HepG2 (cell line): ENCODE measurements around the gene CEBPA. TPM values are rescaled to one million over a fixed set of nuclear protein-coding genes. Genes with fewer than 3 reads are reported as not detected.

Source experiments
- AGO1 ChIP-seq: fragments of 200-400 bp; formaldehyde crosslinking; IDR thresholded peaks from 2 replicates; pipeline ENCODE4 v1.6.1; 2017; ENCODE audit warnings: mild to moderate bottlenecking, low read depth, low read length, moderate library complexity; ENCODE audit not compliant: poor library complexity, severe bottlenecking
- AHR ChIP-seq: IDR thresholded peaks from 2 replicates; pipeline ENCODE4 v1.6.1; 2018; ENCODE audit warnings: missing genetic modification reagents, missing compliant biosample characterization
- CC2D1A ChIP-seq: sonication (generic); formaldehyde crosslinking; IDR thresholded peaks from 2 replicates; pipeline ENCODE4 v1.8.1; 2023; ENCODE audit warnings: mild to moderate bottlenecking, missing genetic modification reagents
- CEBPG ChIP-seq: IDR thresholded peaks from 2 replicates; pipeline ENCODE4 v1.6.1; 2016
- KLF16 ChIP-seq, 2 experiments: sonication (generic) in 1 of 2; formaldehyde crosslinking in 1 of 2; IDR thresholded peaks; 2 replicates each; pipeline versions ENCODE4 v1.6.1 to v1.8.0; 2016 to 2023; ENCODE audit warnings: missing genetic modification reagents in 2 of 2, missing compliant biosample characterization in 1 of 2
- MLLT10 ChIP-seq: sonication (generic); formaldehyde crosslinking; IDR thresholded peaks from 2 replicates; pipeline ENCODE4 v1.4.0; 2020; ENCODE audit warnings: missing genetic modification reagents
- POLR2AphosphoS5 ChIP-seq: IDR thresholded peaks from 2 replicates; pipeline ENCODE4 v1.6.1; 2012; ENCODE audit warnings: low read depth, low read length
- TGIF2 ChIP-seq: IDR thresholded peaks from 2 replicates; pipeline ENCODE4 v1.6.1; 2016; ENCODE audit warnings: control low read depth, missing compliant biosample characterization
- ZBTB33 ChIP-seq: sonication (generic); formaldehyde crosslinking; IDR thresholded peaks from 2 replicates; pipeline ENCODE4 v1.4.0; 2020; ENCODE audit warnings: missing genetic modification reagents
- ZBTB7A ChIP-seq: sonication (generic); formaldehyde crosslinking; IDR thresholded peaks from 2 replicates; pipeline ENCODE4 v1.8.0; 2022; ENCODE audit warnings: mild to moderate bottlenecking, missing genetic modification reagents
- ZC3H4 ChIP-seq: sonication (generic); formaldehyde crosslinking; IDR thresholded peaks from 2 replicates; pipeline ENCODE4 v1.4.0; 2020; ENCODE audit warnings: missing genetic modification reagents, borderline replicate concordance
- ZFYVE20 ChIP-seq: sonication (generic); formaldehyde crosslinking; IDR thresholded peaks from 2 replicates; pipeline ENCODE4 v1.8.0; 2023; ENCODE audit warnings: low read depth, mild to moderate bottlenecking, moderate library complexity, missing genetic modification reagents, borderline replicate concordance
- ZNF687 ChIP-seq: sonication (generic); formaldehyde crosslinking; IDR thresholded peaks from 2 replicates; pipeline ENCODE4 v1.5.1; 2020; ENCODE audit warnings: mild to moderate bottlenecking, missing genetic modification reagents, moderate library complexity
- polyA plus RNA-seq, 8 experiments: library from polyadenylated mRNA; depleted of rRNA in 3 of 8; stranded (reverse) in 7 of 8; unstranded in 1 of 8; fragments of >200 nt; fragmentation: Illumina TruSeq in 4 of 8; extraction: Trizol in 4 of 8; gene quantifications; 2 replicates each; pipeline versions ENCODE4 v1.2.1 to v1.2.3, GENCODE V29; 2011 to 2016; ENCODE audit warnings: low read depth in 4 of 8, missing spikeins in 1 of 8, mixed read lengths in 1 of 8; ENCODE audit not compliant: insufficient read depth in 1 of 8
- total RNA-seq, 5 experiments: library from RNA; depleted of rRNA; stranded (reverse); fragments of >200 nt; fragmentation: Illumina TruSeq; extraction: Trizol; gene quantifications; 2 replicates each; pipeline ENCODE4 v1.2.3, GENCODE V29; 2016; ENCODE audit warnings: low read depth in 1 of 5
- TF ChIP-seq, protein P1 (sequence below): sonication (generic); formaldehyde crosslinking; IDR thresholded peaks from 2 replicates; pipeline ENCODE4 v1.4.0; 2020; ENCODE audit warnings: mild to moderate bottlenecking, missing genetic modification reagents
- TF ChIP-seq, protein P2 (sequence below): sonication (generic); formaldehyde crosslinking; IDR thresholded peaks from 2 replicates; pipeline ENCODE4 v1.5.0; 2020; ENCODE audit warnings: missing genetic modification reagents, mild to moderate bottlenecking, borderline replicate concordance
- TF ChIP-seq, protein P3 (sequence below): IDR thresholded peaks from 2 replicates; pipeline ENCODE4 v1.6.1; 2016; ENCODE audit warnings: missing compliant biosample characterization, missing genetic modification reagents, borderline replicate concordance
- TF ChIP-seq, protein P4 (sequence below): sonication (generic); formaldehyde crosslinking; IDR thresholded peaks from 2 replicates; pipeline ENCODE4 v1.8.1; 2023; ENCODE audit warnings: mild to moderate bottlenecking, missing genetic modification reagents, borderline replicate concordance

Gene CEBPA
- total and polyA plus RNA-seq, 2 of the 13 experiments (the other 11 are each of a cell fraction or from before 2014, with no cell fraction given) = 24.8 to 103 TPM

GRCh38 chr19:33299051-33299688, 3.2 kb downstream of the CEBPA start (continued):
- TF ChIP-seq ZC3H4 (peak; percentile 76; the same call in 1 of the 2 replicates), ZNF687 (CRISPR knock-in tag) (peak; percentile 43), AHR (CRISPR knock-in tag) (no peak), ZBTB7A (CRISPR knock-in tag) (peak; percentile 84), AGO1 (peak; percentile 83), CC2D1A (no peak), TGIF2 (CRISPR knock-in tag) (no peak), POLR2AphosphoS5 (peak; percentile 68), CEBPG (CRISPR knock-in tag) (no peak), ZFYVE20 (CRISPR knock-in tag) (no peak), MLLT10 (CRISPR knock-in tag) (no peak), ZBTB33 (CRISPR knock-in tag) (no peak), KLF16 (CRISPR knock-in tag; IDR thresholded peaks at IDR 0.05) (no peak)
- TF ChIP-seq, protein P1, sequence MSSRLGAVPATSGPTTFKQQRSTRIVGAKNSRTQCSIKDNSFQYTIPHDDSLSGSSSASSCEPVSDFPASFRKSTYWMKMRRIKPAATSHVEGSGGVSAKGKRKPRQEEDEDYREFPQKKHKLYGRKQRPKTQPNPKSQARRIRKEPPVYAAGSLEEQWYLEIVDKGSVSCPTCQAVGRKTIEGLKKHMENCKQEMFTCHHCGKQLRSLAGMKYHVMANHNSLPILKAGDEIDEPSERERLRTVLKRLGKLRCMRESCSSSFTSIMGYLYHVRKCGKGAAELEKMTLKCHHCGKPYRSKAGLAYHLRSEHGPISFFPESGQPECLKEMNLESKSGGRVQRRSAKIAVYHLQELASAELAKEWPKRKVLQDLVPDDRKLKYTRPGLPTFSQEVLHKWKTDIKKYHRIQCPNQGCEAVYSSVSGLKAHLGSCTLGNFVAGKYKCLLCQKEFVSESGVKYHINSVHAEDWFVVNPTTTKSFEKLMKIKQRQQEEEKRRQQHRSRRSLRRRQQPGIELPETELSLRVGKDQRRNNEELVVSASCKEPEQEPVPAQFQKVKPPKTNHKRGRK (CRISPR knock-in tag) = no peak
- TF ChIP-seq, protein P2, sequence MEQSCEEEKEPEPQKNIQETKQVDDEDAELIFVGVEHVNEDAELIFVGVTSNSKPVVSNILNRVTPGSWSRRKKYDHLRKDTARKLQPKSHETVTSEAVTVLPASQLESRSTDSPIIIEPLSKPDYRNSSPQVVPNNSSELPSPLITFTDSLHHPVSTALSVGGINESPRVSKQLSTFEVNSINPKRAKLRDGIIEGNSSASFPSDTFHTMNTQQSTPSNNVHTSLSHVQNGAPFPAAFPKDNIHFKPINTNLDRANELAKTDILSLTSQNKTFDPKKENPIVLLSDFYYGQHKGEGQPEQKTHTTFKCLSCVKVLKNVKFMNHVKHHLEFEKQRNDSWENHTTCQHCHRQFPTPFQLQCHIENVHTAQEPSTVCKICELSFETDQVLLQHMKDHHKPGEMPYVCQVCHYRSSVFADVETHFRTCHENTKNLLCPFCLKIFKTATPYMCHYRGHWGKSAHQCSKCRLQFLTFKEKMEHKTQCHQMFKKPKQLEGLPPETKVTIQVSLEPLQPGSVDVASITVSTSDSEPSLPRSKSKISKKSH (CRISPR knock-in tag) = 0 out of 2 replicates have a peak, but pooled peaks have one; percentile 47
- TF ChIP-seq, protein P3, sequence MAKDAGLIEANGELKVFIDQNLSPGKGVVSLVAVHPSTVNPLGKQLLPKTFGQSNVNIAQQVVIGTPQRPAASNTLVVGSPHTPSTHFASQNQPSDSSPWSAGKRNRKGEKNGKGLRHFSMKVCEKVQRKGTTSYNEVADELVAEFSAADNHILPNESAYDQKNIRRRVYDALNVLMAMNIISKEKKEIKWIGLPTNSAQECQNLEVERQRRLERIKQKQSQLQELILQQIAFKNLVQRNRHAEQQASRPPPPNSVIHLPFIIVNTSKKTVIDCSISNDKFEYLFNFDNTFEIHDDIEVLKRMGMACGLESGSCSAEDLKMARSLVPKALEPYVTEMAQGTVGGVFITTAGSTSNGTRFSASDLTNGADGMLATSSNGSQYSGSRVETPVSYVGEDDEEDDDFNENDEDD (CRISPR knock-in tag) = no peak
- TF ChIP-seq, protein P4, sequence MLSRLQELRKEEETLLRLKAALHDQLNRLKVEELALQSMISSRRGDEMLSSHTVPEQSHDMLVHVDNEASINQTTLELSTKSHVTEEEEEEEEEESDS (CRISPR knock-in tag) = no peak
